HG02763 (cell line): Measurements from ENCODE around the gene LARP7.
A peak's percentile ranks its signal among the peaks of the same experiment; 100 is the strongest.
"Not testable (repeated sequence)": the region's sequence is repeated elsewhere in the genome, so short reads cannot be mapped to it uniquely, and the experiment has no call there.

Experiments used
- ATAC-seq: cut with Tn5 transposase; IDR thresholded peaks from one replicate; pipeline ENCODE4 v1.9.1; 2021; ENCODE audit warnings: mild to moderate bottlenecking, moderate library complexity; ENCODE audit not compliant: unreplicated experiment

The LARP7 gene

GRCh38 chr4:112636688-112637551 lies at the start of gene LARP7, which contains the start of gene ZGRF1:
Gene LARP7, plus strand, starts transcription at chr4:112637143. Its CDS starts 7,527 bp downstream, at chr4:112644670.
Gene ZGRF1, minus strand, starts transcription at chr4:112636909. Its CDS starts 3,733 bp downstream, at chr4:112633176.
- ATAC-seq = peak; percentile 89

DNA sequence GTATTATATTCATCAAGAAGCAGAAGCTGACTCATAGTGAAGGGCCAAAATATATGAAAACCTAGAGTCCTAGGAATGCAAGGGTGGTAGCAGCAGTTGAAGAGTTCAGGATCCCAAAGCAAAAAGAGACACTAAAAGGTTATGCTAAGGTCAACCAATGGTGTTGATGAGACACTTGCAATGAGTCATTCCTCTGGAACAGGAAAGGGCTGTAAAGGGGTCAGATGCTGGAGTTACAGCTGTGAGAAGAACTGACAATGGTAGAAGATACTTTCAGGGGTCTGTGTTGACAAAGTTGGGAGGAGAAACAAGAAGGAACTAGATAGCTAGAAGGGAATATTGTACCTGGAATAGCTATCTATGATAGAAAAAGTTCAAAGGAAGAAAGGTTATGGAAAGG lies 47.7 kb upstream of the LARP7 start:
- ATAC-seq = no peak

DNA sequence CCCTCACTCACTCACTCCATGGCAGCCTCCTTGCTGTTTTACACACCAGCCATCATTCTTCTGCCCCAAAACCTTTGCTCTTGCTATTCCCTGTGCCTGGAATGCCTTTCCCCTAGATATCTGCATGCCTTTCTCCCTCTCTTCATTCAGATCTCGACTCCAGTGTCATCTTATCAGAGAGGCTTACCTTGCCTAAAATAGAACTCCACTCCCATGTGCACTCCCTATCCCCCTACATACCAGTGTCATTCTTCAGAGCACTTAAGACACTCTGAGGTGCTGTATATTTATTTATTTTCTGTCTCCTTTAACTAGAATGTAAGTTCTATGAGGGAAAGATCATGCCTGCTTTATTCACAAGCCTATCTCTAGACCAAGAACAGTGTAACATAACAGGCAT lies 45.4 kb upstream of the LARP7 start:
- no peak for ATAC-seq

GRCh38 chr4:112592717-112593116 lies 44.2 kb upstream of the LARP7 start:
- ATAC-seq = no peak

DNA sequence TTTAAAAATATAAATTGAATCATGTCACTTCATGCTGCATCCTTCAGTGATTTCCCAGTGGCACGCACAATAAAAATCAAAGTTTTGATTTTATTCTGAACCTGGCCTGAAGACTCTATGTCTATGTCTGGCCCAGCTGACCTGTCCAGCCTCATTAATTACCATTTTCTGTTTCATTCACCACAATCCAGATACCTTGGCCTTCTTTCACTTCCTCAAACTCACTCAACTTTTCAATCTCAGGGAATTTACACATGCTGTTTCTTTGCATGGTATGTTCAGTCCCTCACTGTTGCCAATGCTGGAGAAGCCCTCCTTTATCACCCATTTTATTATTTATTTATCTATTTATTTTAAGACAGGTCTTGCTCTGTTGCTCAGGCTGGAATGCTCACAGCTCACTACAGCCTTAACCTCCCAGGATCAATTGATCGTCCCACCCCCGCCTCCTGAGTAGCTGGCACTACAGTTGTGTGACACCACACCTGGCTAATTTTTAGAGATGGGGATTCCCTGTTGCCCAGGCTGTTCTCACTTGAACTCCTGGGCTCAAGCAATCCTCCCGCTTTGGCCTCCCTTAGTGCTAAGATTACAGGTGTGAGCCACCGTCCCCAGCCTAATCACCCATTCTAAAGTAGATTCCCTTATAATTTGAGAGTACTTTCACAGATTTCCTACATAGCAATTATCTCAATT lies 43.4 kb upstream of the LARP7 start:
- ATAC-seq = peak; percentile 56

DNA sequence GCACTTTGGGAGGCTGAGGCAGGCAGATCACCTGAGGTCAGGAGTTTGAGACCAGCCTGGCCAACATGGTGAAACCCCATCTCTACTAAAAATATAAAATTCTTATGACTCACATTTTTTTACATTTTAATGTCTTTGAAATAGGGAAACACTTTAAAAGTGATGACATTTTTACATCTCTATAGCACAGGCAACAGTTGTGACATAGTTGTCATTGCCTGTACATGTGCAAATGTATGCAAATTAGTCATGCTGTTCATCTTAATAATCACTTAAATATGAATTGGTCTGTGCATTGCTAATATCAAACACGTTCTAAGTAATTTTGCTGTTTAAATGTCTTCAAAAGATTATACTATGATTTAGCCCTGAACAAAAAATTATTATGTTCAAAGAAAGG lies 42.0 kb upstream of the LARP7 start:
- ATAC-seq = no peak

DNA sequence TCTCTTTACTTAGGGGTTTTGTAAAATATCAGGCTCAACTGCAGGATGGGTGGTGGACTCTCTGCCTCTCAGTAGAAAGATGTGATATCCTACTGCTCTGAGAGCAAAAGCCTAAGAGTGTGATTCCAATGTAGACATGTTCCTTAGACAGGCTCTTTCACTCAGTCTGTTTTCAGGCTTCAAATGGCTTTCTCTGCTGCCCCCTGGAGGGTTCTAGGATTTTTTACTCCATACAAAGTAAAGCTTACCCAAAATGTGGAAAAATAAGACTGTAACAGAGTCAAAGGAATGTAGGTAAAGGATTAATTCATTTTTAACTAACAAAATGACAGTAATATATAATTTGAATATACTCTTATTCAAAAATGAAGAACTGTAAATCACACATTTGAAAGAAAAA lies 32.4 kb upstream of the LARP7 start:
- ATAC-seq = no peak

DNA sequence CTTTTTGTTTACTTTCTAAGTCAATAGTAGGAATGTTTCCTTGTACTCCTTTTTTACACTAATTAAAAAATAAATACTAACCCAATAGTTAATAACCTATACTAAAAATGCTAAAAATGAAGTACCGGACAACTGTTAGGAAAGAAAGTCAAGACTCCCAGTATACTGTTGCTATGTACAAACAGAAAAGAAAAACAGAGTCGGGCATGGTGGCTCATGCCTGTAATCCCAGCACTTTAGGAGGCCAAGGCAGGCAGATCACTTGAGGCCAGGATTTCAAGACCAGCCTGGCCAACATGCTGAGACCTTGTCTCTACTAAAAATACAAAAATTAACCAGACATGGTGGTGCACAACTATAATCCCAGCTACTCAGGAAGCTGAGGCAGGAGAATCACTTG lies 24.1 kb upstream of the LARP7 start:
- not testable (repeated sequence) for ATAC-seq

DNA sequence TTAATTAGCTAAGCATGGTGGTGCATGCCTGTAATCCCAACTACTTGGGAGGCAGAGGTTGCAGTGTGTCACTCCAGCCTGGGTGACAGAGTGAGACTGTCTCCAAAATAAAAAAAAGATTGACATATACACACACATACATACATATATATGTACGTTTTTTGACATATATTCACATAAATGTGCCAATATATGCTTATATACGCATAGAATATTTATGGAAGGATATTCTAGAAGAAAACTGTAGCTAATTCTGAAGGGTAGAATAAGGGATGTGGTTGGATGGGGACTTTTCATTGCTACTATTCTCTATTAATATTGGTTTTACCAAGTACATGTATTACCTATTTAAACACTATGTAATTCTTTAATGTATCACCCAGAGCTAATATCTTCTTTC lies 20.0 kb upstream of the LARP7 start:
- ATAC-seq = no peak

- no peak for ATAC-seq
These were observed 10.7 kb upstream of the LARP7 start for GRCh38 chr4:112626228-112626627.

DNA sequence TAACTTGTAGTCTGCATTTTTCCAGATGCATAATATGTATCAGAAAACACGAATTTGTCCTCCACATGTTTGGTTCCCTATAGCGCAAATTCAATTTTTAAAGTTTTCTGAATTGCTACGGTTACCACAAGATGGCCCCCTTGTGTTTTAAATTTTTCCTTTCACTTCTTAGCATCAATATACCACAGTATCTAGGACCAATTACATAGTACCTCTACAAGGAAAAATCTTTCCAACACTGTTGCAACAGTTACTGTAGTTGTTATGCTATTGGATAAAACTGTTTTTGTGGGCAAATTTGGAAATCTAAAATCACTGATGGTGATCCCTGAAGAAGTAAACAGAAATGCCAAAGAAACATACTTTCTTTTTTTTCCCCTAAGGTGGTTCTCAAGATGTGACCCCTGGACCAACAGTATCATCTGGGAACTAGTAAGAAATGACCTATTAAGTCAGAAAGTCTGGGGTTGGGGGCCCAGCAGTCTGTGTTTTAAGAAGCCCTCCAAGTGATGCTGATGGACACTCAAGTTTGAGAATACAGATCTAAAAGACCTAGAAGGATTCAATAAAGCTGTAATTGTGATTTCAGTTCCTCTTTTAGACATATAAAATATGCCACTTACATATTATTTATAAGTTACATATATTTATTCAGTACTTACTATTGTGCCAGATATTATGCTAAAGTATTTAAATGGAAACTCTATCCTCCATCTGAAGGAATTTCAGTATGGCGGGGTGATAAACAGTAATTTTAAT lies 3.3 kb upstream of the LARP7 start:
- ATAC-seq = no peak

DNA sequence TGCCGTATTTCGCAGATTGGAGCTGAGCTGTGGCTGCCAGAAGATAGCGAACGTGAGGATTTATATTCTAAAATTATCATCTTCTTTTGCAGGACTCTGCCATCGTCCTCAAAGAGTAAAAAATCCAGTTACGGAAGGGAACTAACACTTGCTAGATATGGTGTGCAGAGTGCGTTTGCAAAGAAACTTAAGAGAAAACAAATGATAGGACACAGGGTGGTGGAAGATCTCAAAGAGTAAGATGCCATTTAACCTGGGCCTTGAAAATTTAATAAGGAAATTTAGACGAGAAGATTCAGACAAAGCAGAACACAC lies 566 bp downstream of the LARP7 start:
- no peak for ATAC-seq

DNA sequence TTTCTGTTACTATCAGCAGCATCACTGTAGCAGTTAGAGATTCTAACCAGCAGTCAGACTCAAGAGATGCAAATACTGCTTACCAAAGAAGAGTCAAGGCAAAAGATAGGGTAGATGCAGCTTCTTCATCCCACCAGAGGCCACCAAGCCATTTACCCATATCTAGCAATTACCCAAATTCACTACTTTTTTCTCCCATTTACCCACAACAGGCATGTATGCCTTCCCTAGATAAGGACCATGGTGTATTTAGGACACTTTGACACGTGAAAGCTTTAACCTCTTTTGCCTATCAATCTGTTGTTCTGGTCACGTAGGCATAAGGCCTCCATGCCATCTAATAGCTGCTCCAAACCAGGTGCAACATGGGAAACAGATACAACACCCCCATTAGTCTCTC lies 5.6 kb downstream of the LARP7 start:
- no peak for ATAC-seq

DNA sequence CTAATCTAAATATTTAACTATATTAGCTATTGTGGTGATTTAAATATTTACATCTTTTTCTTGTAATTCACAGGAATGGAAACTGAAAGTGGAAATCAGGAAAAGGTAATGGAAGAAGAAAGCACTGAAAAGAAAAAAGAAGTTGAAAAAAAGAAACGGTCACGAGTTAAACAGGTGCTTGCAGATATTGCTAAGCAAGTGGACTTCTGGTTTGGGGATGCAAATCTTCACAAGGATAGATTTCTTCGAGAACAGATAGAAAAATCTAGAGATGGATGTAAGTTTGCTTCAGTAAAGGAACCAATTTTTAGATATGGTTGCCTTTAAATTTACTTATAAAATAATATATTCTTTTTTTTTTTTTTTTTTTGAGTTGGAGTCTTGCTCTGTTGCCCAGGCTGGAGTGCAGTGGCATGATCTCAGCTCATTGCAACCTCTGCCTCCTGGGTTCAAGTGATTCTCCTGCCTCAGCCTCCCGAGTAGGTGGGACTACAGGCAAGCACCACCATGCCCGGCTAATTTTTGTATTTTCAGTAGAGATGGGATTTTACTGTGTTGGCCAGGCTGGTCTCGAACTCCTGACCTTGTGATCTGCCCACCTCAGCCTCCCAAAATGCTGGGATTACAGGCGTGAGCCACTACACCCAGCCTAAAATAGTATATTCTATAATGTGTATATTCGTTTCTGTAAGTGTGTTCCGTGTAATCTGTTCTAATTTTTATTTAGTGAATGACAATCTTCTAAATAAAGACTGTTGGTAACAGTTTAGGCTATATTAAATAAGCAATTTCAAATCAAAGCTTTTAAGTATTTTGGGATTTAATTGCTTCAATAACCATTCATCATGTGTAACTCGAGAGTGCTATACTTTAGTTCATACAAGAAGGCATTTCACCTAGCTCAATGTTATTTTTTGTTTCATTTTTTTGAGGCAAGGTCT lies 7.9 kb downstream of the LARP7 start:
- ATAC-seq = not testable (repeated sequence)

DNA sequence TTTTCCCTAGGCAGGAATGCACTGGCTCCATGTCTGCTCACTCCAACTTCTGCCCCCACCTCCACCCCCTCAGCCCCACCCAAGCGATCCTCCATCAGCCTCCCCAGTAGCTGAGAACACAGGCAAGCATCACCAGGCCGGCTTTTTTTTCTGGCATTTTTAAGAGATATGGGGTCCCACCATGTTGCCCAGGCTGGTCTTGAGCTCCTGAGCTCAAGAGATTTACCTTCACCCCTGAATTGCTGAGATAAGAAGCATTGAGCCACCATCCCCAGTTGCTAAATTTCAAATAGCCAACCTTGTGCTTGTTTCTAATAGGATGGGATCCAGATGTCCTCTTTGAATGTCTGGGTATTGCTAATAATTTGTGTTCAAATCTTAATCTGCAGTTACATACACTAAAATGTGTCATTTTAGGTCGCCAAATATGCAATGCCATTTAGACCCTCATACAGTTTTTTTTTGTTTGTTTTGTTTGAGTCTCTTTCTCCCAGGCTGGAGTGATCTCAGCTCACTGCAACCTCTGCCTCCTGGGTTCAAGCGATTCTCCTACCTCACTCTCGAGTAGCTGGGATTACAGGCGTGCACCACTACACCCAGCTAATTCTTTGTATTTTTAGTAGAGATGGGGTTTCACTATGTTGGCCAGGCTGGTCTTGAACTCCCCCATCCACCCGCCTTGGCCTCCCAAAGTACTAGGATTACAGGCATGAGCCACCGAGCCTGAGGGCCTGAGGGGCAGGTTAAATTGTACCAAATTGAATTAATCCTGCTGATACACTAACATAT lies 8.8 kb downstream of the LARP7 start:
- no peak for ATAC-seq

GRCh38 chr4:112646632-112647537 lies 9.9 kb downstream of the LARP7 start:
- ATAC-seq = no peak

GRCh38 chr4:112647785-112648184 lies 10.8 kb downstream of the LARP7 start:
- ATAC-seq = no peak

- ATAC-seq = no peak
These were observed 11.5 kb downstream of the LARP7 start for GRCh38 chr4:112648263-112649054.
